ENCODE data around the gene RGPD6.
"Not testable (repeated sequence)": the region's sequence is repeated elsewhere in the genome, so short reads cannot be mapped to it uniquely, and the experiment has no call there.

Gene RGPD6

DNA sequence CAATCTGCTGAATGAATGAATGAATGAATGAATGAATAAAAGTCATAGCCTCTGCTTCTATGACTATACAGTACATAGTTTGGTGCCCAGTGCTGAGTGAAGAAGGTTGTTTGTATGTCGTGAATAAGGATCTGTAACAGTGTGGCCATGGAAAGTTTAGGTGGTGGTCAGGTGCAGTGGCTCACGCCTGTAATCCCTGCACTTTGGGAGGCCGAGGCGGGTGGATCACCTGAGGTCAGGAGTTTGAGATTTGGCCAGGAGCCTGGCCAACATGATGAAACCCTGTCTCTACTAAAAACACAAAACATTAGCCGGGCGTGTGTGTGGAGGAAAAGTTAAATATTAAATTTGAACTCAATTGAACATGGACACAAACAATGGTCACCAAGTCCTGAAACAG, 100.1 kb downstream of the RGPD6 start:
- H3K4me3 ChIP-seq (ENCODE audit: low read depth in 1 of 2, low read length in 2 of 2); H3K36me3 ChIP-seq (ENCODE audit: insufficient read depth, low read length); H3K4me1 ChIP-seq (ENCODE audit: insufficient read depth, low read length); H3K27ac ChIP-seq (ENCODE audit: low read depth, low read length); H3K9me3 ChIP-seq (ENCODE audit: low read length); H3K9ac ChIP-seq (ENCODE audit: low read length); H3K27me3 ChIP-seq (ENCODE audit: control insufficient read depth in 1 of 2, insufficient read depth in 2 of 2, low read length in 2 of 2): not testable (repeated sequence)

DNA sequence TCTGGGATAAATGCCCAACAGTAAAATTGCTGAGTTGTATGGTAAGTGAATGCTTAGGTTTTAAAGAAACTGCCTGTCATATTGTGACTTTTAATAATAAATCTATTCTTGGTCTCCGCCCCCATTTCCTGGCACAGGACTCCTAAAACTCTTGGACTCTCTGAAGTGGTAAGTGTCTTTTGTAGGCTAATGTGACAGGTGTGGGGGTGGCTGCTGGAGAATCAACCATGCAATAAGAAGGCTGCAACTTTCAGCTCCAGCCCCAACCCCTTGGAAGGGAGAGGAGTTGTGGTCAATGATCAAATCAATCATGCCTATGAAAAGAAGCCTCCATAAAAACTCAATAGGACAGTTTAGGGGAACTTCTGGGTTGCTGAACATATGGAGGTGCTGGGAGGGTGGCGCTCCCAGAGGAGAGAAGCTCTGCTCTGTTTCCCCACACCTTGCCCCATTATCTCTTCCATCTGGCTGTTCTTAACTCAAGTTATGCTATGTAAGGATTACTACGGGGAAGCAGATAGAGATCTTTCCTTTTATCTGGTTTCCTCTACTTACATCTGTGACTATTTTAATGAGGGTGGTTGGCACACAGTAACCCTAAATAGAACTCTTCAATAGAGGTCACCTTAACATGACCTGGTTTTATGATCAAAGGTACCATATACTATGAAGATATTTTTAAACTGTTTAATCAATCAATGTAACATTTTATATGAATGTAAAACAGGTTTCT, 101.2 kb downstream of the RGPD6 start:
- not testable (repeated sequence) for H3K9ac ChIP-seq (ENCODE audit: low read length); H3K9me3 ChIP-seq (ENCODE audit: low read length); H3K4me1 ChIP-seq (ENCODE audit: insufficient read depth, low read length); H3K36me3 ChIP-seq (ENCODE audit: insufficient read depth, low read length); H3K27ac ChIP-seq (ENCODE audit: low read depth, low read length); H3K27me3 ChIP-seq (ENCODE audit: control insufficient read depth in 1 of 2, insufficient read depth in 2 of 2, low read length in 2 of 2); H3K4me3 ChIP-seq (ENCODE audit: low read depth in 1 of 2, low read length in 2 of 2)

DNA sequence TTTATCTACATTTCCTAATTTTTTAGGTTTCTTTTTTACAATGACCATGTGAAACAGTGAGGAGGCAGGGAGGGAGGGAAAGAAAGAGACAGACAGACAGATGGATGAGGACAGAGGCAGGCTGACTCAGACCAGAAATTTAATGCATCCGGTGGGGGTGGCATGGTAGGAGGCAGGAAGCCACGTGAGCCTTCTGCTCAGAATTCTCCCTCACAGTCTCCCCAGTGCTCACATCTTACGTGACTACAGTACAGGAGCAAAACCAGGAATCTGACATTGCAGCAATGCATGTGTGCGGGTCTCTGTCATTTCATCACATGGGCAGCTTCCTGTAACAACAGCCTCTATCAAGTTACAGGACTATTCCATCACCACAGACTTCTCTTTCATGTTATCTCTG, 102.1 kb downstream of the RGPD6 start:
- H3K27ac ChIP-seq (ENCODE audit: low read depth, low read length); H3K9ac ChIP-seq (ENCODE audit: low read length); H3K27me3 ChIP-seq (ENCODE audit: control insufficient read depth in 1 of 2, insufficient read depth in 2 of 2, low read length in 2 of 2); H3K36me3 ChIP-seq (ENCODE audit: insufficient read depth, low read length); H3K4me3 ChIP-seq (ENCODE audit: low read depth in 1 of 2, low read length in 2 of 2); H3K4me1 ChIP-seq (ENCODE audit: insufficient read depth, low read length); H3K9me3 ChIP-seq (ENCODE audit: low read length): not testable (repeated sequence)

DNA sequence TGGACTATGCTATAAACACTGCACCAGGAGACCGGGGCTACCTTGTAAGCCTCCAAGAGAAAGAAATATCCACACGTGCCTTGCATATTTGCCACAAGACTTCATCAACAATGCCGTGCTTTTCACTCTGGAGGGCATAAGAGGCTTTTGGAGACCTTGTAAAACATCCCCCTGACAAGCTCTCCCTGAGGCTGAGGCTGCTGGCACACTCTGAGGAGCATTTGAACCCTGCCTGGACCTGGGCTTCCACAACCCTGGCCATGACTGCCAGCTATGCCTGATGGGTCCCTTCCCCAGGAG, 104.0 kb downstream of the RGPD6 start:
- H3K4me3 ChIP-seq (ENCODE audit: low read depth in 1 of 2, low read length in 2 of 2); H3K36me3 ChIP-seq (ENCODE audit: insufficient read depth, low read length); H3K9ac ChIP-seq (ENCODE audit: low read length); H3K4me1 ChIP-seq (ENCODE audit: insufficient read depth, low read length); H3K27me3 ChIP-seq (ENCODE audit: control insufficient read depth in 1 of 2, insufficient read depth in 2 of 2, low read length in 2 of 2); H3K9me3 ChIP-seq (ENCODE audit: low read length); H3K27ac ChIP-seq (ENCODE audit: low read depth, low read length): not testable (repeated sequence)

DNA sequence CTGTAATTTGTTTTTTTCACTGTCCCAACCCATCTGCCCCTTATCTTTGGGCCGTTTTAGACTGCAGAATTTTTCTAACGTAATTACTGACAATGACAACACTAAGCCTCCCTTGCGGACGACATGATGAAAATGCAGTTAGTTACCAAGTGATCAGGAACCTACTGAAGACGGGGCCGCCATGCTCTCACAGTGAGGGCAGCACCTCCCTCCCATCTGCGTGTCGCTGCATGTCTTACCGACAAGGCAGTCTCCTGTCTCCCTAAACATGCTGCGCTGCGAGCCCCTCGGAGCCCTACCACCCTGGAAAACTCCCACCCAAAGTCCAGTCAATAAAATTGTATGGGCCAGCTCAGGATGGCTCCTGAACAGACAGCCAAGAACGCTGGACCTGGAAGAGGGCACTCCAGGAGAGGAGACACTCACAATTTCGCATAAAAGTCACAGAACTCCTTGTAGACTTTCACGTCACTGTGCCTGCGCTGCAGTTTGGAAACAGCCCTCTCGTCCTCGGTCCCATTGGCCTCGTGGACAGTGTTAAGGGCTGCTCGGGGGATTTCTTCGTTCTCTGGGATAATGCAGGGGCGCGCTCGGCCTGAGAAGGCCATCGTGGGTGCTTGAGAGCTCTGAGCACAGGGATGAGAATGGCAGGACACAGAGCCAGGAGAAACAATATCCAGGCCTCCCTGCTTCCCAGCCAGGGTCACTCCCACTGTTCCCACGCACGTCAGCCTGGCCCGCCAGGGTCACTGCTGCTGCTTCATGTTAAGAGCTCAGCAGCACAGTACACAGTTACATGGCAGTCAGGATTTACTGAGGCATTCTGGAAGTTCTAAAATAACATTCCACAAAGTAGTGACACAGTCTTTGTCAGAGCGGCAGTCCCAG, 104.6 kb downstream of the RGPD6 start, which contains the start of gene LIMS4:
LIMS4 (minus strand) TSS at position 646 of the 888 bp plus-strand sequence; CDS start at position 608, 38 bp downstream.
- H3K4me3 ChIP-seq (ENCODE audit: low read depth in 1 of 2, low read length in 2 of 2); H3K36me3 ChIP-seq (ENCODE audit: insufficient read depth, low read length); H3K9me3 ChIP-seq (ENCODE audit: low read length); H3K27ac ChIP-seq (ENCODE audit: low read depth, low read length); H3K9ac ChIP-seq (ENCODE audit: low read length); H3K4me1 ChIP-seq (ENCODE audit: insufficient read depth, low read length); H3K27me3 ChIP-seq (ENCODE audit: control insufficient read depth in 1 of 2, insufficient read depth in 2 of 2, low read length in 2 of 2): not testable (repeated sequence)

DNA sequence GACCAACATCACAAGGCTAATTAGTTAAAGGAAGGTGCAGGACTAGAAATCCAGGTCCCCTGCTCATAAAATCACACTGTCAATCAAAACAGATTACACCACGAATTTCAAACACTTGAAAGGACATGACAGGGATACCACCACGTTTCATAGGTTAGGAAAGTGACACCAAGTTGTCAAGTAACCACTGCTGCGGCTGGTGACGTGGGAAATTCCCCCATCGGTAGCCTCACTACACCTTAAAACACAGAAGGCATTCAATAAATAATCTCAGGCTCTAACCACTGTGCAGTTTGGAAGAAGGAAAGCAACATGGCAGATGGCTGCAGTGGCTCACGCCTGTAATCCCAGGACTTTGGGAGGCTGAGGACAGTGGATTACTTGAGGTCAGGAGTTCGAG, 108.1 kb downstream of the RGPD6 start:
- H3K36me3 ChIP-seq (ENCODE audit: insufficient read depth, low read length); H3K9ac ChIP-seq (ENCODE audit: low read length); H3K27ac ChIP-seq (ENCODE audit: low read depth, low read length); H3K9me3 ChIP-seq (ENCODE audit: low read length); H3K4me1 ChIP-seq (ENCODE audit: insufficient read depth, low read length); H3K4me3 ChIP-seq (ENCODE audit: low read depth in 1 of 2, low read length in 2 of 2); H3K27me3 ChIP-seq (ENCODE audit: control insufficient read depth in 1 of 2, insufficient read depth in 2 of 2, low read length in 2 of 2): not testable (repeated sequence)

DNA sequence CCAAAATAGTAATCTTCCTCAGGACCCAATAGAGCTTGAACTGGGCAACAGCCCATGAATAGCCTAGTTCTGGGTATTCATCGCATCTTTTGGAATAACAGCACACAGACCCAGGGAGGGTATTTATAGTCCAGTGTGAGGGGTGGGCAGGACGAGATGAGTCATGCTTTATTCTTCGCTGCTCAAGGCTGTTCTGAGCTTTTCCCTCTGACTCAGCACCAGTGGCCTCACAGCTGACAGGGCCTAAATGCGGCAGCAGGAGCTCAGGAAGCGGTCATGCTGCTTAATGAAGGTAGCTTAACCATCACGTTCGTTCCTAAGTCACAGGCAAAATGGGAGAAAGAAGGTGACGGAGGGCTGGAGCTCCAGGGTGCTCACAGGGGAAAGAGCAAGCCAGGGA, 111.7 kb downstream of the RGPD6 start:
- not testable (repeated sequence) for H3K27ac ChIP-seq (ENCODE audit: low read depth, low read length); H3K4me3 ChIP-seq (ENCODE audit: low read depth in 1 of 2, low read length in 2 of 2); H3K36me3 ChIP-seq (ENCODE audit: insufficient read depth, low read length); H3K4me1 ChIP-seq (ENCODE audit: insufficient read depth, low read length); H3K27me3 ChIP-seq (ENCODE audit: control insufficient read depth in 1 of 2, insufficient read depth in 2 of 2, low read length in 2 of 2); H3K9me3 ChIP-seq (ENCODE audit: low read length); H3K9ac ChIP-seq (ENCODE audit: low read length)

Measured in muscle layer of colon (tissue), 2 donors.